ENCODE results near the gene KRT1.

Gene KRT1

DNA sequence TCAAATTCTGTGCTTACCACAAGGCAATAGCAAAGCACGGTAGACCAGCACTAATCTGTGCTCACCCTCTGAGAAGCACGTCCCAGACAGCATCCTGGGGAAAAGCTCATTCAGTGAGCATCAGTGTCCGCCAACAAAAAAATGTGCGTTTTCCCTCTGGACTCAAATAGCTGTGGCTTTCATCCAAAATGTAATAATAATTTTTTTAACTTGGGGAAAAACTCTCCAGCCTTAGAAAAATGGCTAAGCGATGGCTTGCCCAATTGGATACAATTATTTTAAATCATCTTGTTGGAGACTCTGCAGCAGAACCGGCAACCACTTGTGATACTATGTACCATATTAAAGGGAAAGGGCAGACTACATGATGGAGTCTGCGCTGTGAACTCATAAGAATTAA lies 24.3 kb upstream of the KRT1 start:
- Histone ChIP-seq H3K23ac (ENCODE audit: low read depth, low read length, poor library complexity) (no peak overlapping the region), H2BK5ac (ENCODE audit: low read length) (no peak overlapping the region), H3K9ac (ENCODE audit: low read depth, low read length, poor library complexity) (no peak overlapping the region), H3K9me3 (replicated peaks in 1 of 2; ENCODE audit: control insufficient read depth in 2 of 2, insufficient read depth in 1 of 2, low read depth in 1 of 2, low read length in 2 of 2) (no peaks in the 10 kb centered on the region), H3K4me3 (ENCODE audit: low read length in 2 of 2) (no peak overlapping the region), H3K14ac (ENCODE audit: low read length) (no peak overlapping the region), H3K4me1 (ENCODE audit: control insufficient read depth in 2 of 2, insufficient read depth in 1 of 2, low read depth in 1 of 2, low read length in 2 of 2) (peaks cover 0 to 5% of the 10 kb centered on the region in 2 donors), H3K18ac (ENCODE audit: low read length) (no peak overlapping the region), H3K4me2 (ENCODE audit: insufficient read depth, low read length, poor library complexity, severe bottlenecking) (no peak overlapping the region), H3K79me1 (ENCODE audit: low read depth, low read length) (no peaks in the 10 kb centered on the region), H3K27me3 (ENCODE audit: control insufficient read depth in 3 of 3, insufficient read depth in 3 of 3, low read depth in 1 of 3, low read length in 3 of 3) (no peaks in the 10 kb centered on the region), H3K4ac (ENCODE audit: low read length) (no peak overlapping the region), H4K91ac (ENCODE audit: low read depth, low read length, poor library complexity) (no peak overlapping the region), H2AK5ac (ENCODE audit: low read depth, low read length) (no peak overlapping the region), H2BK120ac (ENCODE audit: low read depth, low read length) (no peak overlapping the region), H2AFZ (ENCODE audit: low read length) (no peak overlapping the region), H3K27ac (replicated peaks; ENCODE audit: low read length) (no peak overlapping the region), H4K8ac (ENCODE audit: low read depth, low read length) (no peak overlapping the region), H2BK15ac (ENCODE audit: low read length) (no peak overlapping the region), H2BK12ac (ENCODE audit: low read length) (no peak overlapping the region), H3K36me3 (replicated peaks in 1 of 2; ENCODE audit: control insufficient read depth in 2 of 2, insufficient read depth in 2 of 2, low read length in 2 of 2) (no peaks in the 10 kb centered on the region)
- WGBS, 2 donors (ENCODE audit: extremely low coverage in 2 of 2, insufficient read length in 2 of 2, insufficient replicate concordance in 1 of 2), result no CpG with 5 or more reads among the region's 7 CpGs
- no peak for DNase-seq (ENCODE audit: low spot score)

DNA sequence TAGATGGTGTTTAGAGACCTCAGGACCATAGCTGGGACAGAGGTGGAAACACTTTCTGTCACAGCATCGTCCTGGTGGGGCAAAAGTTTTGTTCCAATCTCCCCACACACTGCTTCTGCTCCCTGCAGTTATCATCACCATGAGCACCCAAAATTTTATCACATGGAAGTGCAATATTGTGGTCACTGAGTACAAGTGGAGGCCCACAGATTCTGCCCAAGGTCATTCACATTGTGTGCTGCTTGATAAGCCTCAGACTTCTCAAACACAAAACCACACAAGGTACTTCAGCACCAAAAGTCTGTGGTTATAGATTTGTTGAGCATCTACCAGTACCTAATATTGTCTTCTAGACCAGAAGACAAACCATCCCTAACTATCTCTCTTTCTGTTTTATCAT lies 23.7 kb upstream of the KRT1 start:
- Histone ChIP-seq H2BK12ac (ENCODE audit: low read length) (no peak overlapping the region), H3K4ac (ENCODE audit: low read length) (no peak overlapping the region), H3K18ac (ENCODE audit: low read length) (no peak overlapping the region), H3K4me2 (ENCODE audit: insufficient read depth, low read length, poor library complexity, severe bottlenecking) (no peak overlapping the region), H4K8ac (ENCODE audit: low read depth, low read length) (no peak overlapping the region), H3K9me3 (replicated peaks in 1 of 2; ENCODE audit: control insufficient read depth in 2 of 2, insufficient read depth in 1 of 2, low read depth in 1 of 2, low read length in 2 of 2) (no peaks in the 10 kb centered on the region), H2BK5ac (ENCODE audit: low read length) (no peak overlapping the region), H2AK5ac (ENCODE audit: low read depth, low read length) (no peak overlapping the region), H2BK120ac (ENCODE audit: low read depth, low read length) (no peak overlapping the region), H3K27me3 (ENCODE audit: control insufficient read depth in 3 of 3, insufficient read depth in 3 of 3, low read depth in 1 of 3, low read length in 3 of 3) (no peaks in the 10 kb centered on the region), H4K91ac (ENCODE audit: low read depth, low read length, poor library complexity) (no peak overlapping the region), H3K14ac (ENCODE audit: low read length) (no peak overlapping the region), H3K27ac (replicated peaks; ENCODE audit: low read length) (no peak overlapping the region), H3K4me3 (ENCODE audit: low read length in 2 of 2) (no peak overlapping the region), H3K36me3 (replicated peaks in 1 of 2; ENCODE audit: control insufficient read depth in 2 of 2, insufficient read depth in 2 of 2, low read length in 2 of 2) (no peaks in the 10 kb centered on the region), H3K4me1 (ENCODE audit: control insufficient read depth in 2 of 2, insufficient read depth in 1 of 2, low read depth in 1 of 2, low read length in 2 of 2) (peaks cover 0 to 6% of the 10 kb centered on the region in 2 donors), H2AFZ (ENCODE audit: low read length) (no peak overlapping the region), H3K9ac (ENCODE audit: low read depth, low read length, poor library complexity) (no peak overlapping the region), H3K79me1 (ENCODE audit: low read depth, low read length) (no peaks in the 10 kb centered on the region), H3K23ac (ENCODE audit: low read depth, low read length, poor library complexity) (no peak overlapping the region), H2BK15ac (ENCODE audit: low read length) (no peak overlapping the region)
- no peak for DNase-seq (ENCODE audit: low spot score)
- no CpG with 5 or more reads among the region's 1 CpG for WGBS, 2 donors (ENCODE audit: extremely low coverage in 2 of 2, insufficient read length in 2 of 2, insufficient replicate concordance in 1 of 2)

DNA sequence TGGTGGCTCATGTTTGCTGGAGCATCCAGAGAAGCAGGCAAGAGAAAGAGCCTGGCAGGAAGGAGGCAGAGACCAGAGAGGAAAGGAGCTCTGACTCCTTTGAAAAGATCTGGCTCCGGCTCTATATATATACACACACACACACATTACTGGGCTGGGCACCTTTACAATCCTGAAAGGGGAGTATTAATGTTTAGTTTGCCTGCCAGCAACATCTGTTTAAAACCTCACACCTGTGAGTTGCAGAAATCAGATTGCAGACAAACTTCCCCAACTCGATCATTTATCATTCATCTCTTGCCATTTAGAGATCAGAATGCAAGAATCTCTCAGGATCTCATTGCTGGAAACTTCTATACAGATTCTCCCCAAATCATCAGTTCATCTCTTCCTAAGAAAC lies 23.2 kb upstream of the KRT1 start, which contains the start of gene KRT77:
KRT77 (minus strand) TSS at position 101 of the 400 bp plus-strand sequence; CDS start at position 11, 90 bp downstream.
- Histone ChIP-seq H3K36me3 (replicated peaks in 1 of 2; ENCODE audit: control insufficient read depth in 2 of 2, insufficient read depth in 2 of 2, low read length in 2 of 2) (no peaks in the 10 kb centered on the region), H3K27me3 (ENCODE audit: control insufficient read depth in 3 of 3, insufficient read depth in 3 of 3, low read depth in 1 of 3, low read length in 3 of 3) (no peaks in the 10 kb centered on the region), H3K4ac (ENCODE audit: low read length) (no peak within 1 kb of the TSS), H3K4me2 (ENCODE audit: insufficient read depth, low read length, poor library complexity, severe bottlenecking) (no peak within 1 kb of the TSS), H4K91ac (ENCODE audit: low read depth, low read length, poor library complexity) (no peak within 1 kb of the TSS), H3K9ac (ENCODE audit: low read depth, low read length, poor library complexity) (peak within 1 kb of the TSS; percentile 51), H3K4me3 (ENCODE audit: low read length in 2 of 2) (no peak within 1 kb of the TSS), H3K18ac (ENCODE audit: low read length) (no peak within 1 kb of the TSS), H2AFZ (ENCODE audit: low read length) (no peak within 1 kb of the TSS), H3K23ac (ENCODE audit: low read depth, low read length, poor library complexity) (no peak within 1 kb of the TSS), H2BK5ac (ENCODE audit: low read length) (no peak within 1 kb of the TSS), H2BK15ac (ENCODE audit: low read length) (no peak within 1 kb of the TSS), H4K8ac (ENCODE audit: low read depth, low read length) (no peak within 1 kb of the TSS), H3K9me3 (replicated peaks in 1 of 2; ENCODE audit: control insufficient read depth in 2 of 2, insufficient read depth in 1 of 2, low read depth in 1 of 2, low read length in 2 of 2) (no peaks in the 10 kb centered on the region), H3K4me1 (ENCODE audit: control insufficient read depth in 2 of 2, insufficient read depth in 1 of 2, low read depth in 1 of 2, low read length in 2 of 2) (peaks cover 0 to 10% of the 10 kb centered on the region in 2 donors), H3K14ac (ENCODE audit: low read length) (no peak within 1 kb of the TSS), H2BK12ac (ENCODE audit: low read length) (no peak within 1 kb of the TSS), H2AK5ac (ENCODE audit: low read depth, low read length) (no peak within 1 kb of the TSS), H3K27ac (replicated peaks; ENCODE audit: low read length) (no peak within 1 kb of the TSS), H3K79me1 (ENCODE audit: low read depth, low read length) (no peaks in the 10 kb centered on the region), H2BK120ac (ENCODE audit: low read depth, low read length) (no peak within 1 kb of the TSS)
- no CpG with 5 or more reads among the region's 2 CpGs for WGBS, 2 donors (ENCODE audit: extremely low coverage in 2 of 2, insufficient read length in 2 of 2, insufficient replicate concordance in 1 of 2)
- DNase-seq (ENCODE audit: low spot score), result no peak

- H3K23ac ChIP-seq (ENCODE audit: low read depth, low read length, poor library complexity), result no peak overlapping the region
- H3K9ac ChIP-seq (ENCODE audit: low read depth, low read length, poor library complexity), result peak overlapping the region; percentile 51
- H2BK15ac ChIP-seq (ENCODE audit: low read length), result no peak overlapping the region
- H3K27ac ChIP-seq (replicated peaks; ENCODE audit: low read length), result no peak overlapping the region
- no peaks in the 10 kb centered on the region for H3K27me3 ChIP-seq (ENCODE audit: control insufficient read depth in 3 of 3, insufficient read depth in 3 of 3, low read depth in 1 of 3, low read length in 3 of 3)
- H3K9me3 ChIP-seq (replicated peaks in 1 of 2; ENCODE audit: control insufficient read depth in 2 of 2, insufficient read depth in 1 of 2, low read depth in 1 of 2, low read length in 2 of 2), result no peaks in the 10 kb centered on the region
- H3K4ac ChIP-seq (ENCODE audit: low read length), result no peak overlapping the region
- no peaks in the 10 kb centered on the region for H3K79me1 ChIP-seq (ENCODE audit: low read depth, low read length)
- H3K4me1 ChIP-seq (ENCODE audit: control insufficient read depth in 2 of 2, insufficient read depth in 1 of 2, low read depth in 1 of 2, low read length in 2 of 2), result peaks cover 0 to 7% of the 10 kb centered on the region in 2 donors
- no peak overlapping the region for H3K14ac ChIP-seq (ENCODE audit: low read length)
- no peak overlapping the region for H3K4me3 ChIP-seq (ENCODE audit: low read length in 2 of 2)
- WGBS, 2 donors (ENCODE audit: extremely low coverage in 2 of 2, insufficient read length in 2 of 2, insufficient replicate concordance in 1 of 2), result 100% methylated on average over 1 of the region's 2 CpGs; no CpG with 5 or more reads in 1 of the 2 donors
- no peaks in the 10 kb centered on the region for H3K36me3 ChIP-seq (replicated peaks in 1 of 2; ENCODE audit: control insufficient read depth in 2 of 2, insufficient read depth in 2 of 2, low read length in 2 of 2)
- no peak overlapping the region for H2BK5ac ChIP-seq (ENCODE audit: low read length)
- H2BK12ac ChIP-seq (ENCODE audit: low read length), result no peak overlapping the region
- no peak overlapping the region for H3K18ac ChIP-seq (ENCODE audit: low read length)
- H2BK120ac ChIP-seq (ENCODE audit: low read depth, low read length), result no peak overlapping the region
- DNase-seq (ENCODE audit: low spot score), result no peak
- H2AFZ ChIP-seq (ENCODE audit: low read length), result no peak overlapping the region
- H2AK5ac ChIP-seq (ENCODE audit: low read depth, low read length), result no peak overlapping the region
- no peak overlapping the region for H4K8ac ChIP-seq (ENCODE audit: low read depth, low read length)
- H4K91ac ChIP-seq (ENCODE audit: low read depth, low read length, poor library complexity), result no peak overlapping the region
- H3K4me2 ChIP-seq (ENCODE audit: insufficient read depth, low read length, poor library complexity, severe bottlenecking), result no peak overlapping the region
These were observed 22.1 kb upstream of the KRT1 start for GRCh38 chr12:52702338-52702737.

All from neuronal stem cell (in vitro differentiated cells).